NB4 (cell line): Measurements from ENCODE around the gene TTC9.

ENCODE experiments used
- CTCF ChIP-seq: IDR thresholded peaks from one replicate; pipeline ENCODE4 v1.5.1; 2012; ENCODE audit warnings: low read depth, low read length
- POLR2A ChIP-seq: IDR thresholded peaks from 2 replicates; pipeline ENCODE4 v1.6.1; 2011; ENCODE audit warnings: mild to moderate bottlenecking; ENCODE audit not compliant: insufficient read length; ENCODE audit errors: extremely low read depth

GRCh38 chr14:70655110-70655826 is 13.6 kb downstream of the TTC9 start:
- TF ChIP-seq CTCF (no peak), POLR2A (no peak)
